ENCODE data around the gene PARVA. TPM values are rescaled to one million over a fixed set of nuclear protein-coding genes. Genes with fewer than 3 reads are reported as not detected.

The PARVA gene
- total and polyA plus RNA-seq, 4 experiments from 2014 or later, result 0.75 to 2.4 (median 1.4) TPM

DNA sequence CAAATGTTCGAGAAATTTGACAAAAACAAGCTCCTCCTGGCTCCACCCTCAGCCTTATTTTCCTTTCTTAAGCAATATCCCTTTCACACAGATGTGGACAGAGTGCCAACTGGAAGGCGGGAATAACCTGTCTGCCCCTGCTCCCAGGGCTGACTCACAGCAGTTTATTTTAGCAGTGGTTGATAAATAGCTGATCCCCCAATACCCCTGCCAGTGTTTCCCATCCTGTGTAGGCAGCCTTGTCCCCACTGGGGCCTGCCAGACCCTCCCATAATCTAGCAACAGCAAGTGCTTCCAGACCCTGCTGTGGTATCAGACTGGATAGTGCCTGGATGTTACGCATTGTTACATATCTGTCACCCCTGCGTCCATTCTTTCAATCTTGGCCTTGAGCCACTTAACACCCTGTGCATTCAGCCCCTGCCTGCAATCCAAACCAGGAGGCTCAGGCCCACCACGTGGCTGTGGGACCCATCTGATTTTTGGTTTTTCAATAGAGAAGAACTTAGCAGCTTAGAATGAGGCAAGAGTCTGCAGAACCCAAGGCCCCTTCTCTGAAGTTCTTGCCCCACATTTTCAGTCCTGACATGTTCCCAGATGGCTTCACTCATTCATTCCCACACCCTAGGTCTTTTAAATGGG lies 53.7 kb downstream of the PARVA start:
- H3K27me3 ChIP-seq (ENCODE audit: insufficient read depth, low read length), result no peaks in the 10 kb centered on the region
- DNase-seq, result no peak
- H3K27ac Mint-ChIP-seq, result no peak overlapping the region
- no peaks in the 10 kb centered on the region for H3K36me3 Mint-ChIP-seq
- H3K4me1 ChIP-seq (ENCODE audit: insufficient read depth, low read length), result no peaks in the 10 kb centered on the region
- ChIA-PET POLR2A (ENCODE audit: partially characterized antibody) (no interaction called here), CTCF (ENCODE audit: partially characterized antibody) (no interaction called here)
- no peak overlapping the region for H3K27ac ChIP-seq (ENCODE audit: low read depth, low read length)
- H3K4me3 ChIP-seq (ENCODE audit: low read length in 2 of 2), result no peak overlapping the region
- H3K36me3 ChIP-seq (ENCODE audit: insufficient read depth, low read length), result no peaks in the 10 kb centered on the region
- intact Hi-C loops (cut with micrococcal nuclease), result no loop called here
- H3K4me1 Mint-ChIP-seq, result no peaks in the 10 kb centered on the region
- no peak overlapping the region for H3K4me3 Mint-ChIP-seq
- H3K9me3 ChIP-seq (ENCODE audit: control insufficient read depth in 1 of 2, low read length in 2 of 2), result no peaks in the 10 kb centered on the region
- no peaks in the 10 kb centered on the region for H3K9me3 Mint-ChIP-seq
- H3K27me3 Mint-ChIP-seq, result peaks cover 0 to 2% of the 10 kb centered on the region in 2 donors

GRCh38 chr11:12432507-12432906 lies 55.1 kb downstream of the PARVA start:
- Mint-ChIP-seq H3K4me1 (peaks cover 0 to 2% (median 0%) of the 10 kb centered on the region in 4 donors), H3K9me3 (peaks cover 0 to under 1% (median 0%) of the 10 kb centered on the region in 8 donors), H3K36me3 (peaks cover 0 to 4% of the 10 kb centered on the region in 2 donors), H3K27me3 (peaks cover 0 to 5% of the 10 kb centered on the region in 2 donors), H3K4me3 (no peak overlapping the region), H3K27ac (no peak overlapping the region)
- Histone ChIP-seq H3K36me3 (ENCODE audit: insufficient read depth, low read length) (no peaks in the 10 kb centered on the region), H3K9me3 (ENCODE audit: control insufficient read depth in 1 of 2, low read length in 2 of 2) (no peaks in the 10 kb centered on the region), H3K27ac (ENCODE audit: low read depth, low read length) (no peak overlapping the region), H3K4me3 (ENCODE audit: low read length in 2 of 2) (no peak overlapping the region), H3K4me1 (ENCODE audit: insufficient read depth, low read length) (no peaks in the 10 kb centered on the region), H3K27me3 (ENCODE audit: insufficient read depth, low read length) (no peaks in the 10 kb centered on the region)
- POLR2A ChIA-PET (ENCODE audit: partially characterized antibody), result no interaction called here
- no peak for DNase-seq
- intact Hi-C loops (cut with micrococcal nuclease), result no loop called here
- CTCF ChIA-PET (ENCODE audit: partially characterized antibody), result no interaction called here

DNA sequence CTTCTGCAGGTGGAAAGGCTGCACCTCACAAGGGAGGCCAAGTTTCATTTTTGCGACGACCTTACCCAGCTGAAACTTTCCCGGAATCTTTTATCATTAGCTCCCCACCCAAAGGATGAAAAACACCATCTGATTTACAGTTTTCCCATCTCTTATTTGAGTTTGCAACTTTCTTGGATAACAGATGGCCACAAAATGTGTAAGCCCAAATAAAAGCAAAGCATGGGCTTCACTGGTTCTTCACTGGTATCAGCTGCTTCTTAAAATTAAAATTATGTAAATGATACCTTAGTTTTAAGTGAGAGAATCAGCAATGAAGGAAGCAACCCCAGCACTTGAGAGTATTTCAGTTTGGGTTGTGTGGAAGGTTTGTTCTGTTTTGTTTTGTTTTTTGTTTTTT lies 55.8 kb downstream of the PARVA start:
- no peak overlapping the region for H3K4me3 Mint-ChIP-seq
- POLR2A ChIA-PET (ENCODE audit: partially characterized antibody), result interaction anchor here (0.8 kb wide), 1 partner anchor 67 kb away, joined by 4 read pairs; no protein-coding TSS in a partner anchor

DNA sequence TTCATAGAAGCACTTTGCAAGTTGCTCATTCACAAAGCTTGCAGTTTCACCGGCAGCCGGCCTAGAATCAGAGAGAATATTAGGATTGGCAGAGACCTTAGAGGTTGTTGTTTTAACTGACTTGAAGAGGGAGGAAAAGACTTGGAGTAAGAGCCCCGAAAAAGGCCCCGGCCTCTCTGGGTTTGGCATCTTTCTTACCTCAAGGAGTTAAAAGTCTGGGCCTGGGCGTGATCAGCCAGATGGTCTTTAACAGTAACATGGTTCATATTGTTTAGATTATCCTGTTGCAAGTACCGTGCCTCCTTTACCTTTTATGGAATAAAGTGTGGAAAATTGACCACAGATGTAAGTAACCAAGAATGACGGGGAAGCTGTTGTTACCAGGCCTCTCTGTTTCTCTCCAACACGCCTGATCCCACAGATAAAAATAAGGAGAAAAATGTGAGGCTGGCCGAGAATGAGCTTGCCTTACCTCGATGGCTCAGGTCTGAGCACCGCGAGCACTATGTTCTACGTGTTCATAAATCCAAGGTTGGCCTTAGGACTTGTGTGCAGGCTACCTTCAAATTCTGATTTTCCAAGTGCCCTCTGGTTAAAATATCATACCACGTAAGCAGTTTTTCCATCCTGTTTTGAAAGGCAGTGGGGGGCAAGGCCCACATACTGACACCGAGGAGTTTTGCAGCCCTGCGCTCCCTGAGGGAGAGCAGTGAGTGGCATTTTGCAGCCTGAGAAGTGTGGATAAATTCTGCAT lies 56.4 kb downstream of the PARVA start:
- CTCF ChIA-PET (ENCODE audit: partially characterized antibody), result no interaction called here
- H3K27ac Mint-ChIP-seq, result no peak overlapping the region

More for the DNA sequence above, 55.8 kb downstream of the PARVA start:
- Histone ChIP-seq H3K27me3 (ENCODE audit: insufficient read depth, low read length) (no peaks in the 10 kb centered on the region), H3K9me3 (ENCODE audit: control insufficient read depth in 1 of 2, low read length in 2 of 2) (no peaks in the 10 kb centered on the region), H3K36me3 (ENCODE audit: insufficient read depth, low read length) (no peaks in the 10 kb centered on the region), H3K27ac (ENCODE audit: low read depth, low read length) (no peak overlapping the region), H3K4me3 (ENCODE audit: low read length in 2 of 2) (no peak overlapping the region), H3K4me1 (ENCODE audit: insufficient read depth, low read length) (no peaks in the 10 kb centered on the region)
- H3K36me3 Mint-ChIP-seq, result peaks cover 0 to 4% of the 10 kb centered on the region in 2 donors
- H3K9me3 Mint-ChIP-seq, result peaks cover 0 to 2% (median 0%) of the 10 kb centered on the region in 8 donors
- no peak overlapping the region for H3K27ac Mint-ChIP-seq
- H3K4me1 Mint-ChIP-seq, result peaks cover 0 to 2% (median 0%) of the 10 kb centered on the region in 4 donors
- CTCF ChIA-PET (ENCODE audit: partially characterized antibody), result no interaction called here
- H3K27me3 Mint-ChIP-seq, result peaks cover 0 to 6% of the 10 kb centered on the region in 2 donors
- intact Hi-C loops (cut with micrococcal nuclease), result no loop called here
- no peak for DNase-seq

DNA sequence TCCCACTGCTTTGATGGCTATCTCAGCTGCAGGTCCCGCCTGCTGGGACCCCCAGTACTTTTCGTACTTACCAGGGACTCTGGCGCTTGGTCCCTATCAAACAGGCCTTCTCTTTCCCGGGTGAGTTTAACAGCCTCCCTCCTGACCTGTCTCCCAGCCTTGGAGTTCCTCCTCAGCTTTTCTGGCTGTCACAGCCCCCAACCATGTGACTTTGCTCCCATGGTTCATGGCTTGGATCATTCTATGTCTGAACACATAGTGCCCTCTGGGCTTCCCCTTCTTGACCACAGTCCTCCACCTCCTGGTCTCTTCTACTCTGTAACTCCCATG lies 56.9 kb downstream of the PARVA start:
- POLR2A ChIA-PET (ENCODE audit: partially characterized antibody), result no interaction called here
- intact Hi-C loops (cut with micrococcal nuclease), result no loop called here
- Mint-ChIP-seq H3K27ac (peak overlapping the region in 1 of 7 donors; percentile 75), H3K4me3 (no peak overlapping the region), H3K9me3 (peaks cover 0 to 2% (median 0%) of the 10 kb centered on the region in 8 donors), H3K4me1 (peaks cover 0 to 2% (median 0%) of the 10 kb centered on the region in 4 donors), H3K36me3 (peaks cover 0 to 4% of the 10 kb centered on the region in 2 donors), H3K27me3 (peaks cover 0 to 6% of the 10 kb centered on the region in 2 donors)
- Histone ChIP-seq H3K27ac (ENCODE audit: low read depth, low read length) (no peak overlapping the region), H3K4me1 (ENCODE audit: insufficient read depth, low read length) (no peaks in the 10 kb centered on the region), H3K36me3 (ENCODE audit: insufficient read depth, low read length) (no peaks in the 10 kb centered on the region), H3K9me3 (ENCODE audit: control insufficient read depth in 1 of 2, low read length in 2 of 2) (no peaks in the 10 kb centered on the region), H3K4me3 (ENCODE audit: low read length in 2 of 2) (no peak overlapping the region), H3K27me3 (ENCODE audit: insufficient read depth, low read length) (no peaks in the 10 kb centered on the region)
- no peak for DNase-seq
- CTCF ChIA-PET (ENCODE audit: partially characterized antibody), result no interaction called here

More for the DNA sequence above, 56.4 kb downstream of the PARVA start:
- Histone ChIP-seq H3K9me3 (ENCODE audit: control insufficient read depth in 1 of 2, low read length in 2 of 2) (no peaks in the 10 kb centered on the region), H3K4me1 (ENCODE audit: insufficient read depth, low read length) (no peaks in the 10 kb centered on the region), H3K36me3 (ENCODE audit: insufficient read depth, low read length) (no peaks in the 10 kb centered on the region), H3K4me3 (ENCODE audit: low read length in 2 of 2) (no peak overlapping the region), H3K27ac (ENCODE audit: low read depth, low read length) (no peak overlapping the region), H3K27me3 (ENCODE audit: insufficient read depth, low read length) (no peaks in the 10 kb centered on the region)
- POLR2A ChIA-PET (ENCODE audit: partially characterized antibody), result interaction anchor here (0.8 kb wide), 1 partner anchor 67 kb away, joined by 4 read pairs; no protein-coding TSS in a partner anchor
- Mint-ChIP-seq H3K36me3 (peaks cover 0 to 4% of the 10 kb centered on the region in 2 donors), H3K9me3 (peaks cover 0 to 2% (median 0%) of the 10 kb centered on the region in 8 donors), H3K4me1 (peaks cover 0 to 2% (median 0%) of the 10 kb centered on the region in 4 donors), H3K4me3 (no peak overlapping the region), H3K27me3 (peaks cover 0 to 6% of the 10 kb centered on the region in 2 donors)
- no peak for DNase-seq
- intact Hi-C loops (cut with micrococcal nuclease), result no loop called here

DNA sequence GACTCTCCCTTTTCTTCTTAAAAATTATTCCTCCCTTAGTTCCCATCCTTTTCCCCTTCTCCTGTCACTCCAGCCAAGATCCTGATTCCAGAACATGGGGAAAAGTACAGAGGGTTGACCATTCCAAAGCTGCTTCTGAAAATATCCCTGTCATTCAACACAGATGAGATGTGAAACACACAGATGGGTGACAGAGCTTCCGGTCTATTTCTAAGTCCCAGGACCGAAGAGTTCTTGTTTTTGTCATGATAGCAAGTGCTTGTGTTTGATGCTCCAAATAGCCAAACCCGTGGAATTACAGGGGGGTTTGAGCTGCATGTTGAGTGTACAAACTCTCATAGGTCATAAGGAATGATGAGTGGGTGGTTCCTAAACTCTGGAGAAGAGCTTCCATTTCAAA lies 57.9 kb downstream of the PARVA start:
- Mint-ChIP-seq H3K4me1 (peaks cover 0 to 5% (median 0%) of the 10 kb centered on the region in 4 donors), H3K9me3 (peaks cover 0 to 2% (median 0%) of the 10 kb centered on the region in 8 donors), H3K27ac (no peak overlapping the region), H3K4me3 (no peak overlapping the region), H3K27me3 (peaks cover 0 to 6% of the 10 kb centered on the region in 2 donors), H3K36me3 (peaks cover 0 to 10% of the 10 kb centered on the region in 2 donors)
- no peak for DNase-seq
- no peaks in the 10 kb centered on the region for H3K36me3 ChIP-seq (ENCODE audit: insufficient read depth, low read length)
- intact Hi-C loops (cut with micrococcal nuclease), result no loop called here
- no peaks in the 10 kb centered on the region for H3K9me3 ChIP-seq (ENCODE audit: control insufficient read depth in 1 of 2, low read length in 2 of 2)
- CTCF ChIA-PET (ENCODE audit: partially characterized antibody), result no interaction called here
- H3K27ac ChIP-seq (ENCODE audit: low read depth, low read length), result no peak overlapping the region
- no peaks in the 10 kb centered on the region for H3K27me3 ChIP-seq (ENCODE audit: insufficient read depth, low read length)
- POLR2A ChIA-PET (ENCODE audit: partially characterized antibody), result no interaction called here
- no peaks in the 10 kb centered on the region for H3K4me1 ChIP-seq (ENCODE audit: insufficient read depth, low read length)
- H3K4me3 ChIP-seq (ENCODE audit: low read length in 2 of 2), result no peak overlapping the region

DNA sequence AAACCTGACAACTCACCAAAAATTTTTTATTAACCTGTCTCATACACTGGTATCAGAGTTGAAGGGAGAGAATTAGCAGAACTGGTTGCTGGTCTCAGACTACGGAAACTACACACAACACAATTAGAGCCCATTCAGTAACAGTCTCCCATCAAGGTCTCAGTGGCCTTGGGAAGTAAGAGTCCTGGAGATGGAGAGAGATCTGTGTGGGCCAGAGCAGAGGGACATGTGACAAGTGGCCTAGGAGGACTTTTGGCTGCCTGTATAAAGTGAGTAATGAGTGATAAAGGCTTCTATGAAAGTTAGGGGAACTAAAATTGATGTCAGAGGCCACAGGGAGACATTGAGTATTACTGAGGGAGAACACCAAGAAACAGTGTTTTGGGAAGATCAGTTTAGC lies 58.9 kb downstream of the PARVA start:
- H3K4me3 Mint-ChIP-seq, result no peak overlapping the region
- no peak for DNase-seq
- intact Hi-C loops (cut with micrococcal nuclease), result no loop called here
- CTCF ChIA-PET (ENCODE audit: partially characterized antibody), result no interaction called here
- Histone ChIP-seq H3K36me3 (ENCODE audit: insufficient read depth, low read length) (no peaks in the 10 kb centered on the region), H3K27ac (ENCODE audit: low read depth, low read length) (no peak overlapping the region), H3K4me1 (ENCODE audit: insufficient read depth, low read length) (no peaks in the 10 kb centered on the region), H3K4me3 (ENCODE audit: low read length in 2 of 2) (no peak overlapping the region), H3K9me3 (ENCODE audit: control insufficient read depth in 1 of 2, low read length in 2 of 2) (no peaks in the 10 kb centered on the region), H3K27me3 (ENCODE audit: insufficient read depth, low read length) (no peaks in the 10 kb centered on the region)
- POLR2A ChIA-PET (ENCODE audit: partially characterized antibody), result no interaction called here
- H3K9me3 Mint-ChIP-seq, result peaks cover 0 to 4% (median 0%) of the 10 kb centered on the region in 8 donors
- H3K4me1 Mint-ChIP-seq, result peaks cover 0 to 5% (median 0%) of the 10 kb centered on the region in 4 donors
- H3K36me3 Mint-ChIP-seq, result peaks cover 0 to 10% of the 10 kb centered on the region in 2 donors
- H3K27me3 Mint-ChIP-seq, result peaks cover 0 to 6% of the 10 kb centered on the region in 2 donors
- no peak overlapping the region for H3K27ac Mint-ChIP-seq
